ENCODE measurements around the gene LRIG1.

- TF ChIP-seq, protein P1, sequence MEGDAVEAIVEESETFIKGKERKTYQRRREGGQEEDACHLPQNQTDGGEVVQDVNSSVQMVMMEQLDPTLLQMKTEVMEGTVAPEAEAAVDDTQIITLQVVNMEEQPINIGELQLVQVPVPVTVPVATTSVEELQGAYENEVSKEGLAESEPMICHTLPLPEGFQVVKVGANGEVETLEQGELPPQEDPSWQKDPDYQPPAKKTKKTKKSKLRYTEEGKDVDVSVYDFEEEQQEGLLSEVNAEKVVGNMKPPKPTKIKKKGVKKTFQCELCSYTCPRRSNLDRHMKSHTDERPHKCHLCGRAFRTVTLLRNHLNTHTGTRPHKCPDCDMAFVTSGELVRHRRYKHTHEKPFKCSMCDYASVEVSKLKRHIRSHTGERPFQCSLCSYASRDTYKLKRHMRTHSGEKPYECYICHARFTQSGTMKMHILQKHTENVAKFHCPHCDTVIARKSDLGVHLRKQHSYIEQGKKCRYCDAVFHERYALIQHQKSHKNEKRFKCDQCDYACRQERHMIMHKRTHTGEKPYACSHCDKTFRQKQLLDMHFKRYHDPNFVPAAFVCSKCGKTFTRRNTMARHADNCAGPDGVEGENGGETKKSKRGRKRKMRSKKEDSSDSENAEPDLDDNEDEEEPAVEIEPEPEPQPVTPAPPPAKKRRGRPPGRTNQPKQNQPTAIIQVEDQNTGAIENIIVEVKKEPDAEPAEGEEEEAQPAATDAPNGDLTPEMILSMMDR (IDR thresholded peaks at IDR 0.05) = peak; percentile 73 to 91 (median 85)
- TF ChIP-seq POLR2AphosphoS5 (IDR thresholded peaks at IDR 0.05) (peak in 1 of 3 donors; percentile 9), POLR2A (IDR thresholded peaks at IDR 0.05) (no peak)
These were observed 93.1 kb downstream of the LRIG1 start for GRCh38 chr3:66407611-66408218.

All from breast epithelium (tissue), 3 donors.